Measurements from ENCODE around the gene ZNF33B. TPM values are rescaled to one million over a fixed set of nuclear protein-coding genes. Genes with fewer than 3 reads are reported as not detected.
"Not testable (repeated sequence)": the region's sequence is repeated elsewhere in the genome, so short reads cannot be mapped to it uniquely, and the experiment has no call there.

The ZNF33B gene
- 49.9 TPM for polyA plus RNA-seq (2013)

DNA sequence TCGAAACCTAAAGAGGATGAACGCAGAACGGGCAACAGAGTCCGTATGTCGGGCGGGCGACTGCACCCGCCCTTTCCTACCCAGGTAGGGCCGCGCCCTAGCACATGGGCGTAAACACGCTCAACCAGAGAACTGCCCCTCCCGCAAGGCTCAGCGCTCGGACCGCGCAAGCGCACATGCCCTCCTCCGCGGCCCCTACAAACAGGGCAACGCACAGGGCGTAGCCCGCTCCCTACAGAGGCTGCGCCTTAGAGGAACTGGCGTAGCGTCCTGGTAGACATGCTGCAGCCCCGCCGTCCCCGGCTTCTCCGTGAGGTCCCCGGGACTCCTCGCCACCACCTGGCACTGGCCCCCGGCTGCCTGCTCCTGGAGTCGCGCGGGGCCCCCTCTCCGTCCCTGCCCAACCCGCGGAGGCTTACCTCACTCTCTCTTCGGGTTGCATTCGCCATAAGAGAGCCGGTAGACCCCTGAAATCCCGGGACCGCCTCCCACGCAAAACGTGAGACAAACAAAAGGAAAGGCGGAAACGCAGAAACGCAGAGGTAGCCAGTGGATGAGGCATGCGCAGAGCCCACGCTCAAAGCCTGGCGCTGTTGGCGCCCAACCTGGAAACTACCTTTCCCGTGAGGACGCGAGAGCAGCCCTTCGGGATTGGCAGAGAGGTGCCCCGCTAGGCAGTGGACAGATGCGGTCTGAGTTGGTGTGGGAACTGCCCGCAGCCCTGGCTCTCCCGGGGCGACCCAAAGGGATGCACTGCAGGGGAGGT, at the start of gene ZNF33B:
Gene ZNF33B (minus strand): TSS at position 516 of the 766 bp plus-strand sequence. CDS start 1,642 bp downstream, outside the sequence.
- H3K27ac ChIP-seq (ENCODE audit: insufficient read depth in 1 of 2, low read depth in 1 of 2, low read length in 2 of 2, poor library complexity in 1 of 2, severe bottlenecking in 2 of 2), result peak within 1 kb of the TSS; percentile 64 to 90
- ChIA-PET POLR2A (interaction anchor here (0.5 to 0.6 kb wide), 3 partner anchors 18 to 694 kb away, joined by 3 to 5 read pairs (median 3); no protein-coding TSS in a partner anchor), CTCF (no interaction called here)
- DNase-seq, result peak; percentile 93 to 96 (median 96)
- no peaks in the 10 kb centered on the region for H3K9me3 ChIP-seq (ENCODE audit: control extremely low read depth in 1 of 5, control insufficient read depth in 4 of 5, insufficient read depth in 2 of 5, low read depth in 1 of 5, low read length in 4 of 5)
- peaks cover 0 to 3% (median 1%) of the 10 kb centered on the region in 4 experiments for H3K36me3 ChIP-seq (ENCODE audit: control insufficient read depth in 4 of 4, insufficient read depth in 4 of 4, low read length in 3 of 4)
- peaks cover 6 to 20% (median 9%) of the 10 kb centered on the region in 4 experiments for H3K4me1 ChIP-seq (ENCODE audit: control extremely low read depth in 1 of 4, control insufficient read depth in 4 of 4, insufficient read depth in 4 of 4, low read length in 3 of 4)
- H3K27me3 ChIP-seq (replicated peaks in 2 of 5; ENCODE audit: control insufficient read depth in 4 of 5, insufficient read depth in 5 of 5, low read length in 4 of 5), result no peaks in the 10 kb centered on the region
- peak within 1 kb of the TSS; percentile 89 to 98 (median 95) for H3K4me3 ChIP-seq (ENCODE audit: control insufficient read depth in 1 of 7, extremely low read depth in 1 of 7, insufficient read depth in 4 of 7, low read depth in 2 of 7, low read length in 6 of 7)
- WGBS (ENCODE audit: insufficient coverage), result 0% methylated on average over 60 of the region's 62 CpGs

DNA sequence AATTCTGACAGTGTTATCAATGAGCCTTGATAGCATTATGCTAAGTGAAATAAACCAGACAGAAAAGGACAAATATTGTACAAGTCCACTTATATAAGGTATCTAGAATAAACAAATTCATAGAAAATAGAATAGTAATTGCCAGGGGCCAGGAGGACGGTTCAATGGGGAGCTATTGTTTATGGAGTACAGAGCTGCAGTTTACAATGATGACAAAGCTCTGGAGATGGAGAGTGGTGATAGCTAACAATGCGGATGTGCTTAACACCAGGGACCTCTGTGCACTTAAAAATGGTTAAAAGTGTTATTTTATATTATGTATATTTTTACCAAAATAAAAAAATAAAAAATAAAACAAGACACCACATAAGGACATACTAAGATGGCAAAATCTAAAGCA, 46.1 kb upstream of the ZNF33B start:
- Histone ChIP-seq H3K36me3 (ENCODE audit: control insufficient read depth in 4 of 4, insufficient read depth in 4 of 4, low read length in 3 of 4) (no peaks in the 10 kb centered on the region), H3K27ac (ENCODE audit: insufficient read depth in 1 of 2, low read depth in 1 of 2, low read length in 2 of 2, poor library complexity in 1 of 2, severe bottlenecking in 2 of 2) (no peak overlapping the region), H3K9me3 (ENCODE audit: control extremely low read depth in 1 of 5, control insufficient read depth in 4 of 5, insufficient read depth in 2 of 5, low read depth in 1 of 5, low read length in 4 of 5) (no peaks in the 10 kb centered on the region), H3K4me1 (ENCODE audit: control extremely low read depth in 1 of 4, control insufficient read depth in 4 of 4, insufficient read depth in 4 of 4, low read length in 3 of 4) (peaks cover 0 to 6% (median 0%) of the 10 kb centered on the region in 4 experiments), H3K27me3 (replicated peaks in 2 of 5; ENCODE audit: control insufficient read depth in 4 of 5, insufficient read depth in 5 of 5, low read length in 4 of 5) (peaks cover 0 to 3% (median 0%) of the 10 kb centered on the region in 5 experiments), H3K4me3 (ENCODE audit: control insufficient read depth in 1 of 7, extremely low read depth in 1 of 7, insufficient read depth in 4 of 7, low read depth in 2 of 7, low read length in 6 of 7) (no peak overlapping the region)
- no peak for DNase-seq
- WGBS (ENCODE audit: insufficient coverage), result no CpG with 5 or more reads among the region's 2 CpGs
- POLR2A ChIA-PET, result no interaction called here
- CTCF ChIA-PET, result no interaction called here

DNA sequence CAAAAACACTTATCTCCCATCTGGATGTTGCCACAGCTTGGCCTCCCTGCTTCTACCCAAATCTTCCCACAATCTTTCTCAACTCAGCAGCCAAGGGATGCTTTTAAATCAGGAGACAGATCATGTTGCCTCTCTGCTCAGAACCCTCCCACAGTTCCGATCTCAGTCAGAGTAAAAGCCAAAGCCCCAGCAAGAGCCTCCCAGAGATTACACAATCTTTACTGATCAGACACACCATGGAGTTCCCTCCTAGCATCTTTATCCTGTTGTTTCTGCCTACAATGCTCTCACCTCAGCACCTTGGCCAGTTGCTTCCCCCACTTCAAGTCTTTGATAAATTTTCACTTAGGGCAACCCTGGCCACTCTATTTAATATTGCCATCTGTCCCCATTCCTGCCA, 41.9 kb upstream of the ZNF33B start:
- H3K4me3 ChIP-seq (ENCODE audit: control insufficient read depth in 1 of 7, extremely low read depth in 1 of 7, insufficient read depth in 4 of 7, low read depth in 2 of 7, low read length in 6 of 7), result no peak overlapping the region
- peaks cover 0 to 3% (median 0%) of the 10 kb centered on the region in 5 experiments for H3K27me3 ChIP-seq (replicated peaks in 2 of 5; ENCODE audit: control insufficient read depth in 4 of 5, insufficient read depth in 5 of 5, low read length in 4 of 5)
- H3K36me3 ChIP-seq (ENCODE audit: control insufficient read depth in 4 of 4, insufficient read depth in 4 of 4, low read length in 3 of 4), result no peaks in the 10 kb centered on the region
- ChIA-PET POLR2A (no interaction called here), CTCF (interaction anchor here (1.5 kb wide), 1 partner anchor 8 kb away, joined by 3 read pairs; no protein-coding TSS in a partner anchor)
- DNase-seq, result no peak
- no peaks in the 10 kb centered on the region for H3K4me1 ChIP-seq (ENCODE audit: control extremely low read depth in 1 of 4, control insufficient read depth in 4 of 4, insufficient read depth in 4 of 4, low read length in 3 of 4)
- H3K9me3 ChIP-seq (ENCODE audit: control extremely low read depth in 1 of 5, control insufficient read depth in 4 of 5, insufficient read depth in 2 of 5, low read depth in 1 of 5, low read length in 4 of 5), result peaks cover 0 to 3% (median 0%) of the 10 kb centered on the region in 5 experiments
- WGBS (ENCODE audit: insufficient coverage), result no CpG with 5 or more reads among the region's 1 CpG
- H3K27ac ChIP-seq (ENCODE audit: insufficient read depth in 1 of 2, low read depth in 1 of 2, low read length in 2 of 2, poor library complexity in 1 of 2, severe bottlenecking in 2 of 2), result no peak overlapping the region

DNA sequence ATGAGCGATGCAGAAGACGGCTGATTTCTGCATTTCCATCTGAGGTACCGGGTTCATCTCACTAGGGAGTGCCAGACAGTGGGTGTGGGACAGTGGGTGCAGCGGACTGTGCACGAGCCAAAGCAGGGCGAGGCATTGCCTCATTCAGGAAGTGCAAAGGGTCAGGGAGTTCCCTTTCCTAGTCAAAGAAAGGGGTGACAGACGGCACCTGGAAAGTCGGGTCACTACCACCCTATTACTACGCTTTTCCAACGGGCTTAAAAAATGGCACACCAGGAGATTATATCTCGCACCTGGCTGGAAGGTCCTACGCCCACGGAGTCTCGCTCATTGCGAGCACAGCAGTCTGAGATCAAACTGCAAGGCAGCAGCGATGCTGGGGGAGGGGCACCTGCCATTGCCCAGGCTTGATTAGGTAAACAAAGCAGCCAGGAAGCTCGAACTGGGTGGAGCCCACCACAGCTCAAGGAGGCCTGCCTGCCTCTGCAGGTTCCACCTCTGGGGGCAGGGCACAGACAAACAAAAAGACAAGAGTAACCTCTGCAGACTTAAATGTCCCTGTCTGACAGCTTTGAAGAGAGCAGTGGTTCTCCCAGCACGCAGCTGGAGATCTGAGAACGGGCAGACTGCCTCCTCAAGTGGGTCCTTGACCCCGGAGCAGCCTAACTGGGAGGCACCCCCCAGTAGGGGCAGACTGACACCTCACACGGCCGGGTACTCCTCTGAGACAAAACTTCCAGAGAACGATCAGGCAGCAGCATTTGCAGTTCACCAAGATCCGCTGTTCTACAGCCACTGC, 27.0 kb upstream of the ZNF33B start:
- H3K27me3 ChIP-seq (replicated peaks in 2 of 5; ENCODE audit: control insufficient read depth in 4 of 5, insufficient read depth in 5 of 5, low read length in 4 of 5); POLR2A ChIA-PET; H3K4me1 ChIP-seq (ENCODE audit: control extremely low read depth in 1 of 4, control insufficient read depth in 4 of 4, insufficient read depth in 4 of 4, low read length in 3 of 4); DNase-seq; H3K36me3 ChIP-seq (ENCODE audit: control insufficient read depth in 4 of 4, insufficient read depth in 4 of 4, low read length in 3 of 4); H3K27ac ChIP-seq (ENCODE audit: insufficient read depth in 1 of 2, low read depth in 1 of 2, low read length in 2 of 2, poor library complexity in 1 of 2, severe bottlenecking in 2 of 2); CTCF ChIA-PET; H3K9me3 ChIP-seq (ENCODE audit: control extremely low read depth in 1 of 5, control insufficient read depth in 4 of 5, insufficient read depth in 2 of 5, low read depth in 1 of 5, low read length in 4 of 5); H3K4me3 ChIP-seq (ENCODE audit: control insufficient read depth in 1 of 7, extremely low read depth in 1 of 7, insufficient read depth in 4 of 7, low read depth in 2 of 7, low read length in 6 of 7): not testable (repeated sequence)
- WGBS (ENCODE audit: insufficient coverage), result 95% methylated on average over 19 of the region's 24 CpGs

DNA sequence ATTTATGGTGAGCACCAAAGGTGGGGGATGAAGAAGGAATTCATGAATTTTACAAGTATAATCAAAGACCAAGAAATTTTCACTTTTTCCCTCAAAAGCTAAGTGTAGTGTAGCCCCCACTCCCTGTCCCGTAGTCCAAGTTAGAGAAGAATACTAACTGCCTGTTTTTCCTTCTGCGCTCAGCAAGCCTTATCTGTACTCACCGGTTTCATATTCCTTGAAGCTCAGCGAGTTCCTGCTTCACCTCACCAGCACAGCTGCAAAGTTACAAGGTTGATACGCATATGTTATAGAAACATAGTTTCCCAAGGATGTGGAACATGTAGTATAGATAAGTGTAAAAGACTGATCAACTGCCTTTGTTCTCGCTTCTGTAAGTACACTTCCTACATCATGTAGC, 16.0 kb upstream of the ZNF33B start:
- Histone ChIP-seq H3K4me1 (ENCODE audit: control extremely low read depth in 1 of 4, control insufficient read depth in 4 of 4, insufficient read depth in 4 of 4, low read length in 3 of 4) (peaks cover 0 to 4% (median 0%) of the 10 kb centered on the region in 4 experiments), H3K27ac (ENCODE audit: insufficient read depth in 1 of 2, low read depth in 1 of 2, low read length in 2 of 2, poor library complexity in 1 of 2, severe bottlenecking in 2 of 2) (peak overlapping the region in 1 of 2 experiments; percentile 50), H3K27me3 (replicated peaks in 2 of 5; ENCODE audit: control insufficient read depth in 4 of 5, insufficient read depth in 5 of 5, low read length in 4 of 5) (no peaks in the 10 kb centered on the region), H3K9me3 (ENCODE audit: control extremely low read depth in 1 of 5, control insufficient read depth in 4 of 5, insufficient read depth in 2 of 5, low read depth in 1 of 5, low read length in 4 of 5) (no peaks in the 10 kb centered on the region), H3K36me3 (ENCODE audit: control insufficient read depth in 4 of 4, insufficient read depth in 4 of 4, low read length in 3 of 4) (no peaks in the 10 kb centered on the region), H3K4me3 (ENCODE audit: control insufficient read depth in 1 of 7, extremely low read depth in 1 of 7, insufficient read depth in 4 of 7, low read depth in 2 of 7, low read length in 6 of 7) (no peak overlapping the region)
- peak in 2 of 3 donors; percentile 30 to 69 for DNase-seq
- 45% methylated on average over 3 of the region's 6 CpGs for WGBS (ENCODE audit: insufficient coverage)
- ChIA-PET POLR2A (no interaction called here), CTCF (interaction anchor here (1.2 kb wide), 1 partner anchor 14 kb away, joined by 4 read pairs; no protein-coding TSS in a partner anchor)

DNA sequence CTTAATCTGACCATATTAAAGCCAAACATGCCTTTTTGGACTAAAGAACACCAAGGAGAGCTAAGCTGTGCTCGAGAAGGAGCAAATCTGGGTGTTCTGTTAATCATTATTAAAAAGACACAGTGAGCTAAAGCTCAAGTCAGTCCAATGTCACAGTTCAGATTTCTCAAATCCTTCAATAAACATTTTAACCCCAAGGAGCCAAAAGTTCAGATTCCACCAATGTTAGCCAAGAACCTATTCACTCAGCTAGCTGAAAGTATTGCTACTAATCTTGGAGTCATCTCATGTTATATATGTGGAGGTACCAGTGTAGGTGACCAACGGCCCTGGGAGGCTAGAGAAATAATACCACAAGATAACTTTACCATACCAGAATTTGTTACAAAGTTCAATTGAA, 14.5 kb upstream of the ZNF33B start:
- Histone ChIP-seq H3K4me1 (ENCODE audit: control extremely low read depth in 1 of 4, control insufficient read depth in 4 of 4, insufficient read depth in 4 of 4, low read length in 3 of 4) (peaks cover 0 to 4% (median 0%) of the 10 kb centered on the region in 4 experiments), H3K36me3 (ENCODE audit: control insufficient read depth in 4 of 4, insufficient read depth in 4 of 4, low read length in 3 of 4) (no peaks in the 10 kb centered on the region), H3K4me3 (ENCODE audit: control insufficient read depth in 1 of 7, extremely low read depth in 1 of 7, insufficient read depth in 4 of 7, low read depth in 2 of 7, low read length in 6 of 7) (no peak overlapping the region), H3K27ac (ENCODE audit: insufficient read depth in 1 of 2, low read depth in 1 of 2, low read length in 2 of 2, poor library complexity in 1 of 2, severe bottlenecking in 2 of 2) (no peak overlapping the region), H3K27me3 (replicated peaks in 2 of 5; ENCODE audit: control insufficient read depth in 4 of 5, insufficient read depth in 5 of 5, low read length in 4 of 5) (no peaks in the 10 kb centered on the region), H3K9me3 (ENCODE audit: control extremely low read depth in 1 of 5, control insufficient read depth in 4 of 5, insufficient read depth in 2 of 5, low read depth in 1 of 5, low read length in 4 of 5) (no peaks in the 10 kb centered on the region)
- ChIA-PET POLR2A (no interaction called here), CTCF (no interaction called here)
- no peak for DNase-seq
- no CpG with 5 or more reads among the region's 2 CpGs for WGBS (ENCODE audit: insufficient coverage)

DNA sequence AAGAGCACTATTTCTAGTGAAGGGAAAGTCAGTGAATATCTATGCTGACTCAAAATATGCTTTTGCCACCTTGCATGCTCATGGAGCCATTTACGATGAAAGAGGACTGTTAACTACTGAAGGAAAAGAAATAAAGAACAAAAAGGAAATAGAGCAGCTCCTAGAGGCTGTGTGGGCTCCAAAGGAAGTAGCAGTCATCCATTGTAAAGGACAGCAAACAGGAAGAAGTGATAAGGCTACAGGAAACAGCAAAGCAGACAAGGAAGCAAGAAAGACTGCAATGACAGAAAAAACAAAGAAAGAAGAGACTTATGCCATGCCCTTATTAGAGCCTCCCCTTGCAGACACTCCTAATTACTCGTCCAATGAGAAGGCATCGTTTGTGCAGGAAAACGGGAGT, 12.0 kb upstream of the ZNF33B start:
- ChIA-PET POLR2A (no interaction called here), CTCF (no interaction called here)
- peaks cover 0 to 10% (median 1%) of the 10 kb centered on the region in 4 experiments for H3K4me1 ChIP-seq (ENCODE audit: control extremely low read depth in 1 of 4, control insufficient read depth in 4 of 4, insufficient read depth in 4 of 4, low read length in 3 of 4)
- DNase-seq, result no peak
- no peak overlapping the region for H3K27ac ChIP-seq (ENCODE audit: insufficient read depth in 1 of 2, low read depth in 1 of 2, low read length in 2 of 2, poor library complexity in 1 of 2, severe bottlenecking in 2 of 2)
- H3K27me3 ChIP-seq (replicated peaks in 2 of 5; ENCODE audit: control insufficient read depth in 4 of 5, insufficient read depth in 5 of 5, low read length in 4 of 5), result no peaks in the 10 kb centered on the region
- H3K9me3 ChIP-seq (ENCODE audit: control extremely low read depth in 1 of 5, control insufficient read depth in 4 of 5, insufficient read depth in 2 of 5, low read depth in 1 of 5, low read length in 4 of 5), result no peaks in the 10 kb centered on the region
- 74% methylated on average over 4 of the region's 4 CpGs for WGBS (ENCODE audit: insufficient coverage)
- no peaks in the 10 kb centered on the region for H3K36me3 ChIP-seq (ENCODE audit: control insufficient read depth in 4 of 4, insufficient read depth in 4 of 4, low read length in 3 of 4)
- no peak overlapping the region for H3K4me3 ChIP-seq (ENCODE audit: control insufficient read depth in 1 of 7, extremely low read depth in 1 of 7, insufficient read depth in 4 of 7, low read depth in 2 of 7, low read length in 6 of 7)

Measured in common myeloid progenitor, CD34-positive (primary cell).